Stomach (tissue), 4 donors: ENCODE measurements around the gene NLRP12.
"Not testable (repeated sequence)": the region's sequence is repeated elsewhere in the genome, so short reads cannot be mapped to it uniquely, and the experiment has no call there.

Source experiments
- CTCF ChIP-seq, 7 experiments: fragments of 450-650 bp in 4 of 7; fragments of 200-600 bp in 3 of 7; sonication (generic) in 3 of 7; IDR thresholded peaks; one replicate each; pipeline ENCODE4 v1.5.1; 2016 to 2019; ENCODE audit warnings: antibody characterized with exemption in 7 of 7, control low read depth in 2 of 7, mild to moderate bottlenecking in 1 of 7
- EP300 ChIP-seq: sonication (generic); formaldehyde crosslinking; IDR thresholded peaks from one replicate; pipeline ENCODE4 v1.6.1; 2017; ENCODE audit warnings: antibody characterized with exemption
- POLR2A ChIP-seq, 4 donors: fragments of 450-650 bp; IDR thresholded peaks; one replicate each; pipeline ENCODE4 v1.6.1; 2016; ENCODE audit warnings: antibody characterized with exemption in 4 of 4, control low read depth in 2 of 4, mild to moderate bottlenecking in 1 of 4, moderate library complexity in 1 of 4
- POLR2AphosphoS5 ChIP-seq, 3 donors: sonication (generic); formaldehyde crosslinking; IDR thresholded peaks; one replicate each; pipeline ENCODE4 v1.6.1; 2016; ENCODE audit warnings: antibody characterized with exemption in 3 of 3

DNA sequence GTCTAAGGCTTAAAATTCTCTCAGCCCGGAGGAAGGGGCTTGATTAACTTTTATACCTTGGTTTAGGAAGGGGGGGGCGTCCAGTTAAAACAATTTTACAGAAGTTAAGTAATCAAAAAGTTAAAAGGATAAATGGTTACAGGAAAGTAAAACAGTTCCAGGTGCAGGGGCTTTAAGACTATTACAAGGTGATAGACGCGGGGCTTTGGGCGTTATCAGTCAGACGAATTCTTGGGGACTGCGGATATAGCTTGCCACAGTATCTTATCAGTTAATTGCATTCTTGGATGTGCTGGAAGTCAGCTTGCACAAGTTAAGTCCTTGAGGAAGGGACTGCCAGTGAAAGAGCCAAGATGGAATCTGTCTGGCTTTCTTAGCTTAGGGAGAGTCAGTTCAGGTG, 49.6 kb downstream of the NLRP12 start:
- TF ChIP-seq POLR2A (IDR thresholded peaks at IDR 0.05); CTCF (IDR thresholded peaks at IDR 0.05); POLR2AphosphoS5 (IDR thresholded peaks at IDR 0.05); EP300: not testable (repeated sequence)
